Stimulated activated CD4-positive, alpha-beta T cell treated with anti-CD3 and anti-CD28 coated beads, TNF-alpha, amount 100 ng/mL, for 1 hour (primary cell): ENCODE measurements around the gene MYL12A.
"Not testable (repeated sequence)": the region's sequence is repeated elsewhere in the genome, so short reads cannot be mapped to it uniquely, and the experiment has no call there.

Experiments used
- DNase-seq, 3 donors: peaks; one replicate each; pipeline ENCODE4 v3.0.0-alpha.2; 2020; ENCODE audit warnings: low read depth in 3 of 3, low spot score in 1 of 3

Gene MYL12A

DNA sequence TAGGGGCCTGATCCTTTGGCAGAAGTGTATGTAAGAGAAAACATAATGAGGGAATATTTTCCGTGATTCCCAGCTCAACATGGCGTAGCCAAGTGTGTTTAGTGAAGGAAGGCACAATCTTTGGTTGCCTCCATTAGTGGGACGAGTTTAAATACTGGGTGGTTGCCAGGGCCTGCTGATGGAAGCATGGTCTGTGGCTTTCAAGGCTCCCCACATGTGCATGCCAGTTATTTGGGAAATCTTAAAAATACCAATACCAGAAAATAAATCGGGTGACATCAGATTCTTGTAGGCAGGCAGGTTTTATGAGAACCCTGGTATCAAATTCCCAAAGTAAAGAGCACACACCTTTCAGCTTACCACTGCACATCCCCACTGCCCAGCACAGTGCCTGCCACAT, 7.1 kb downstream of the MYL12A start:
- DNase-seq: no peak

DNA sequence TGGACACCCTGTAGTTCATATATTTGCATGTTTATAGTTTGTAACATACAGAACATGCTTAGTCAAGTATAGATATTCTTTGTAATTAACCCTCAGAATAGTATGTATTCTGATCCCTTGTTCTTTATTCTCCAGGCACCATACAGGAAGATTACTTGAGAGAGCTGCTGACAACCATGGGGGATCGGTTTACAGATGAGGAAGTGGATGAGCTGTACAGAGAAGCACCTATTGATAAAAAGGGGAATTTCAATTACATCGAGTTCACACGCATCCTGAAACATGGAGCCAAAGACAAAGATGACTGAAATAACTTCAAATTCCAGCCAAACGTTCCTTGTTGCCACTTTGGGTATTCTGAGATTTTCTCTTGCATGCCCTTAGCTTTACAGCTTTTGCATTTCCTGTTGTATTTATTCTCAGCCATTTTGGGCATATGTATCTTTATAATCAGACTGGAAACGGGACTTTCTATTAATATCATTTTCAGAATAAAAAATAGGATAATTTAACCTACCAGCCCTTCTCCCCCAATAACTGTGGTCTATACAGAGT, 8.1 kb downstream of the MYL12A start:
- DNase-seq: no peak

DNA sequence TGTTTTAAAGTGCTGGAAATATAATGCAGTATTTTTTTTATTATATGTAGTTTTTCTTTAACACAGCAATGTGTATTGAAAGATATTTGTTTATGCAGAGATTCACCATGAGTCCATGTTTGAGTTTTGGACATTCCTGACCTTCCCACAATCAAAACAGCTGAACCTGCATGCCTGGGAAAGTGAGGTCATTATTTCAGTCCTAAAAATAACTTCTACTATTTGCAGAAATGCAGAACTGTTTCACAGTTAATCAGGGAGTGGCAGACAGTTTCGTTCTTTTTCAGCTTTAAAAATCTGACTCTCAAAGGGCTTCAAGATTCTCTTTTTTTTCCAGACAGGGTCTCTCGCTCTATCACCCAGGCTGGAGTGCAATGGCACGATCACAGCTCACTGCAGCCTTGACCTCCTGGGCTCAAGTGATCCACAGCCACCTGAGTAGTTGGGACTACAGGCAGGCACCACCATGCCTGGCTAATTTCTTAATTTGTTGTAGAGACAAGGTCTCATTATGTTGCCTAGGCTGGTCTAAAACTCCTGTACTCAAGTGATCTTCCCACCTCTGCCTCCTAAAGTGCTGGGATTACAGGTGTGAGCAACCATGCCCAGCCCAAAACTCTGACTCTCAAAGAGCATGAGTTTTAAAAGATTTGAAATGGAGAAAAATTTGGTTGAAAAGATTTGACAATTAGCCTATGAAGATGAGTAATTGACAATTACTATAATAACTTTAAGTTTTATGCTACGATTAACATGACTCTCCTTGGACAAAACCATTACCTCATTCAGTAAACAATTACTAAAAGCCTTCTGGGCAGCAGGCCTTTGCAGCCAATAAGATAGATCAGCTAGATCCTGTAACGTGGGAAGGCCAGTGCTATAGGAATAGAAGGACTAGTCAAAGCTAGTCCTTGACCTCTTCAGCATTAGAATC, 9.4 kb downstream of the MYL12A start:
- no peak for DNase-seq

DNA sequence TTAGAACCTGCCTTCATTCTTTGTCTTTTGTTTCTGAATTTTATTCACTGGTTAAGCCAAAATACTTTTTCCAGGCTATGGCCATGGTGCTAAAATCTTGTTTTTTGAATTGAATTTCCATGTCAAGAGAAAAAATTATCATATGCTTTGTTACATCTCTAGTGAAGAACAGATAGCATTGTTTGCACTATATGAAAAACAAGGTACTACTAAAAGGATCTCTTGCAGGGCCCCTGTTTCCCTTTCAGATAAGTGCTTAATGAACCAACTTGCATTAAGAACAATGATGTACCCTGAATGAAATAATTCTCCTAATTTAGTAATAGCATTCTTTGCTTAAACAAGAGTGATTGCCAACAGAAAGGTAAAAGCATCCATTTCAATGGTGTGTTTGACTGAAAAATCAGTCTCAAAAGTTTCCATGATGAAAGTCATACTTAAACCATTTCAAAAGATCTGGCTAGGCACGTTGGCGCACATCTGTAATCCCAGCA, 10.1 kb downstream of the MYL12A start:
- no peak for DNase-seq

DNA sequence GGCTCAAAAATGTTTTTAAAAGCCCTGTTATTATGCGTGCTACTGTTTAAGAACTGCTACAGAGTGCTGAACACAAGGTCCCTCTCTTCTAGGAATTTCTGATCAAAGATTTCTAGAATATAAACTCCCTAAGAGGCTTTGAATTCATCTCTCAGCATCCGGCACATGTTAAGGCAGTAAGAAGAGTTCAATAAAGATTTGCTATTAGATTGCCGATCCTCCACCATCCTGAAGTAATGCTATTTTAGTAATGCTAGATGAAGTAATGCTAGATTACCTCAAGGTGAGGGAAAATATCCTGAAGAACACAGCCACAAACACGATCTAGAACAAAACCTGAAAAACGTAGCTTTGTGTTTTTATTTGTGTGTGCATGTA, 13.4 kb downstream of the MYL12A start:
- no peak for DNase-seq

DNA sequence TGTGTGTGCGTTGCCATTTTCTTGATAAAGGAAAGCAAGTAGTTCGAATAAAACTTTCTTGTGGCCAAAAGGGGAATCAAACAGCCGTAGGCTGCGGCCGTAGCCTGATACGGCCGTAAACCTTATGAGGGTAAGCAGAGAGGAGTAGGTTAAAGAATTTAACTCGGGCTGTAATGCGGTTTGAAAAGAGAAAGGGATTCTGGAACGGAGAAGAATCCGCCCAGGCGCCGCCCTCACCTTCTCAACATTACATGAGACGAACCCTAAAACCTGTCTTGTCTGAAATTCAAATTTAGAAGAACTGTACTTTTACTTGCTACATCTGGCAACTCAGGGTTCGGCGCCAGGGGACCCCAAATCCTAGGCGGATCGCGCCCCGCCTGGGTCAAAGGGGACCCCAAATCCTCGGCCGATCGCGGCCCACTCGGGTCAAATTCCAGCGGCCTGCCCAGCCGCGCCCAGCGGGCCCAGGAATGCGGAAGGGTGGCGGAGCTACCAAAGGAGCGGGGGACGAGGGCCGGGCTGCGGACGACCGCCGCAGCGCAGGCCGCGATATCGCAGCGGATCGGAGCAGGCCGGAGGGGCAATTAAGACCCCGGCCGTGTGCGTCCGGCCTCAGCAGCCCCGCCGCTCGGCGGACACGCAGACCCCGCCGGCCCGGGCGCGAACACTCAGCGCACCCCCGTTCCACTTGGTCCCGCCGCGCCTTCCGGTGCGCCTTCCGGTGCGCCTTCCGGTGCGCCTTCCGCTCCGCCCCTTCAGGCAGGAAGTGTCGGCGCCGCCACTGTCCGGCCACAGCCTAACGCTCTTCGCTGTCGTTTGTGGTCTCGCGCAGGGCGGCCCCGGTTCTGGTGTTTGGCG, 14.0 kb downstream of the MYL12A start, which contains the start of gene MYL12B:
Gene MYL12B, plus strand, starts transcription at position 761 of the 861 bp plus-strand sequence. CDS start 10,766 bp downstream, outside the sequence.
- peak; percentile 55 to 58 (median 56) for DNase-seq

DNA sequence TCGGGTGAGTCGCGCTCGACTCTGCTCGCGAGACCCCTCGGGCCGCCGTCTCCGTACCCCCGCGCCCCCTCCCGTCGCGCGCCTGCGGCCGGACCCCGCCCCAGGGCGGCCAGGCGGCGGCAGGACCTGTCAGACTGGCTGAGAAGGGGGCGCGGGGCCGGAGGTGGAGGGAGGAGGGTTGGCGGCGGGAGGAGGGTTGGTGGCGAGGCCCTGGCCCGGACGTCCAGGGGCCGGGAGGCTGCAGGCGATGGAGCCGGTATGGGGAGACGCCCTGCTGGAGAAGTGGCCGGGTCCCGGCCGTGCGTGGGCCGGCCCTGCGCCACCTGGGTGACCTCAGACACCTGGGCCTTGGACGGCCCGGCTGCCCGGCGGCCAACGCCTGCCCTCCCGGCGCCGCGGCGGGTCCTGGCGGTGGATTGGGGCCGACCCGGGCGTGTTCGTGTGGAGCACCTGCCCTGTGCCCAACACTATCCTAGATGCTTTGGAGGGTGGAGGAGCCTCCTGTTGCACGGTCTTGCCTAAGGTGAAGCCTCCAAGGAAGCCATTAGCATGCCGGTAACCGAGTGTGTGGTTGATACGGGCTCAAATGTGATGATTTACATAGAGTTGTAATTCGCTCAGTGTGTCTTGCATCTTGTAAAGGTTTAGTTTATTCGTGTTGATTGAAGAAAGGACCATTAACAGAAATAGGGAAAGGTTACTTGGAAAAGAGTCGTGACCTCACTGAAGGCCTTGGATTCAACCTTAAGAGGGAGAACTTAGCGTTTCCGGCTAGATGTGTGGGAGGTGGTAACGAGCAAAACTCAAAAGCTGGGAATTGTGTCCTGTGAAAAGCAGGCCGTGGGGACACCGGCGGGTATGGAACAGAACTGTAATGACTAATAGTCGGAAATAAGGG, 14.9 kb downstream of the MYL12A start:
- DNase-seq: no peak

DNA sequence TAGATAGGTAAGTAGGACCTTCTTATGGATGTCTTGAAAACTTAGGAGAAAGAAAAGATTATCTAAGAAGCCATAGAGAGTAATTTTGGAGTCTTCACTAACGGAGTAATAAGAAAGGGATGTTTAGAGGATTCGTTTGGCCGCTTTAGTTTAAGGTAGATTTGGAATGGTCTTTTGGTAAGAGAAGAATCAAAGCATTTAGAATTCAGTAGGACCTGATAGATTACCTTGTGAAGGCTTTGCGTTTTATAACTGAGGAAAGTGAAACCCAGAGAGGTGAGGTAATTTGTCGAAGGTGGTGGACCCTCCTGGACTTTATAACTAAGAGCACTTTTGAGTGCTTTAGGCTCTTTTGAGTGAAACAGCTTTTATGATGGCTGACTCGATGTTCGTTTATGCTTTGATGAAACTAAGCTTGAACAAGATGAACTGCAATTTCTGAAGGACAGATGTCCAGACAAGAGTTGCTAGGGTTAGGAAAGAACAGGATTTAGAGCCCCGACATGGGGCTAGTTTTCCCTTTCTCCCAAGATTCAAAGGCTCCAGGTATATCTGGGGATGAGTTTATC, 15.6 kb downstream of the MYL12A start:
- DNase-seq: no peak

DNA sequence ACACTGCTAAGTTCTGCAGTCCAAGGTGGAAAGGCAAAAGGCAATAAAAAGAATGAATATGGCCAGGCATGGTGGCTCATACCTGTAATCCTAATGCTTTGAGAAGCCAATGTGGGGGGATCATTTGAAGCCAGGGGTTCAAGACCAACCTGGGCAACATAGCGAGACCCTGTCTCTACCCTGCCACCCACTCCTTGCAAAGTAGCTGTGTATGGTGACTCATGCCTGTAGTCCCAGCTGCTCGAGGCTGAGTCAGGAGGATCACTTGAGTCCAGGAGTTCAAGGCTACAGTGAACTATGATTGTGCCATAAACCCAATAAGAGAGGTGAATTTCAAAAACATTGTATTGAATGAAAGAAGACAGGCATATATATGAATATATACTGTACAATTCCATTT, 16.8 kb downstream of the MYL12A start:
- no peak for DNase-seq

DNA sequence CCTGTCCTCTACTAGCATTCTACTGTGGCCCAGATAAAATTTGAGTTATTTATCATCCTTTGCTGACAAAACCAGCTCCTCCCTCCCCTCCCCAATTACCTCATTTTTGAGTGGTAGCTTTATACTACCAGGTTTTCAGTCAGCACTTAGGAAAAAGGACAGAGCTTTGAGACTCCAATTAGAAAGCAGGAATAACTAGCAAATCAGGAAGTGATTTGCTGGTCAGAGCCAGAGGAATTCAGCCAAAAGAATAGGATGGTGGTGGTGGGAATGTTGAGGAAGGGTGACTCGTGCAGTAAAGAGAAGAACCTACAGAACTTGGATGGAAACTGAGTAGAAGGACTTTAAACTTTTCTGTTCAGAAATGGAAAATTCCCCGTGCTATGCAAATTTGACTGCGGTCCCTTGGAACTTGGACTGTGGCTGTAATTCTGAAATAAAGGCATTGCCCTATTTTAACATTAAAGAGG, 18.0 kb downstream of the MYL12A start:
- DNase-seq: no peak

DNA sequence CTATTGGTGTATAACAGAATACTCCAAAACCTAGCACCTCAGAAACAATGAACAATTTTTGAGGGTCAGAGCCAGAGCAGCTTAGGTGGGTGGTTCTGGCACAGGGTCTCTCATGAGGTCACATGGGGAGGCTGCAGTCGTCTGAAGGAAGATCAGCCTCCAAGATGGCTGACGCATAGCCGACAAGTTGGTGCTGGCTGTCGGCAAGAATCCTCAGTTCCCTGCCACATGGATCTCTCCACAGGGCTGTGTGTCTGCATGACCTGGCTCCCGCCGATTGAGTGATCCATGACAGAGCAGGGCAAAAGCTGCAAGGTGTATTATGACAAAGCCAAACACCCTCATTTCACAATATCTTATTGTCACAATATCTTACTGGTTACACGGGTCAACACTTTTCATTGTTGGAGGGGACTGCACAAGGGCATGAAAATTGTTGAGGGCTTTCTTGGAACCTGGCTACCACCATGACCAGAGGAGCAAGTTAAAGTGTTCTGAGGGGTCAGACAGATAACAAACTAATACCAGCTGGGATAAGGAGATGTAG, 18.5 kb downstream of the MYL12A start:
- no peak for DNase-seq

DNA sequence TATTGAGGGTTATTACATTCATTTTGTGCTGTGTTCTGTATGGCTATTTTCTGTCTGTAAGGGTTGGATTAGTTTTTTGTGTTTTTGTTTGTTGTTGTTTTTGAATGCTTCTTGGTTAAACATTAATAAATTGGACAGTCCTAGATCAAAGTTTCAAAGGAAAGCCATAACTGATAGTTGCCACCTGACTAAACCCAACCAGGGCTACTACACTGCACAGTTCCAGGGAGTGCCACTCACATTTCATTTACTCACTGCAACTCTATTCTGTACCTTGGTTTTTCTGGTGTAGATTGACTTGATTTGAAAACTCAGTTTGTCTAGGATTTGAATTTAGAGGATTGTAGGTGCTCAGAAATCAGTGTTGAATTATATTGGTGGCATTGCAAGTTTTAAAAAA, 20.7 kb downstream of the MYL12A start:
- no peak for DNase-seq

DNA sequence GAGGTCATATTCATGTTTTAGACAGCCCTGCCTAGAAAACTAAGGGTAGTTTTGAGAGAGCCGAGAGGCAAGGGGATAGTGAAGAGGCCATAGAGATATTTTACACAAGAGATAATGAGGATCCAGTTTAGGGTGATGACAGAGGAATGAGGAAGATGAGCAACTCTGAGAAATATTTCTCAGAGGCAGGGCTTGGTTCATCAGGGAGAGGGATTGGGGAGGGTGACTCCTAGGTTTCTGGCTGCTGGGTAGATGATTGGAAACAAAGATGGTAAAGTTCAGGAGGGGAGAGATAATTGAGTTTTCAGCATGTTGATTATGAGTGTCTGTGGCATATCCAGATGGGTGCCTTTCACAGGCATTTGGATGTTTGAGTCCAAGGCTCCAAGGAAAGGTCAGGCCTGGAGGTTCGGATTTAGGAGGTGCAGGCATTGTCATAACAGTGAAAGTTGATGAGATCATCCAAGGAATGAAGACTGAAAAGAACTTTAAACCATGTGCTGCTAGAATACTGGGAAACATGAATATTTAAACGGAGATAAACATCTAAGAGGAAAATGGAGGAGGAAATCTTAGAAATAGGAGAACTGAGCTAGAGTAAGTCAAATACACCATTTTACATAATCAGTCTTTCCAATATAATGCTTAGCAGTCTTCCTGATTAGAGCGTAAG, 21.8 kb downstream of the MYL12A start:
- no peak for DNase-seq

DNA sequence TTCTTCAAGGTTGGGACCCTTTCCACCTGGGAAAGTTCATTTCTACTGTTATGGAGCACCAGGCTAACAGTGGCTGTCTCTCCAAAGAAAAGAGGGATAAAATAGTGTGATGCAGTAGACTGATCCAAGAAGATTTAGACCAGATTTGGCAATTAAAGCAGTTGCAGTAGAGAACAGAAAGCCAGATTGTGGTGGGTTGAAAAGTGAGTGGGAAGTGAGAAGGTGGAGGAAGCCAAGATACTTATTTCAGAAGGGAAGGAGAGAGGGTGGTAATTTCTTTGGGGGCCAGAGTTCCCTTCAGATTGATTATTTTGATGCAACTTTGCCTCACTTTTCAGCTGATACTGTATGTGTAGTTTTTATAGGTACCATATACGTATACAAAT, 22.3 kb downstream of the MYL12A start:
- no peak for DNase-seq

DNA sequence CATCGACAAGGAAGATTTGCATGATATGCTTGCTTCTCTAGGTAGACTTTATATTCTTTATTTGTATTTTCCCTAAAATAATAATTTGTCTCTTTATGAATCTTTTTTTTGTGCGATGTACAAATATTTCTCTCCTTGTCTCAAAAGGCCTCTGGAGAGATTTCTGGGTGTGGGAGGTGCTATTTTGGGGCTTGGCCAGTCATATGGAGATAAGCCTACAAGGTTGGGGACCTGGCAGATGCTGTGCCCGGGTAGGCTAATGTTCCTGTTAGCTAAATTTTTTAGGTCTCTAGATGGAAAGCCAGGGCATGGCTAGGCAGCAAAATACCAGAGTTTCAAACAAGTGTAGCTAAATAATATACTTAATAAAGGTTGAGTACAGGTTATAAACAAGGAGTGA, 25.4 kb downstream of the MYL12A start:
- DNase-seq: no peak

DNA sequence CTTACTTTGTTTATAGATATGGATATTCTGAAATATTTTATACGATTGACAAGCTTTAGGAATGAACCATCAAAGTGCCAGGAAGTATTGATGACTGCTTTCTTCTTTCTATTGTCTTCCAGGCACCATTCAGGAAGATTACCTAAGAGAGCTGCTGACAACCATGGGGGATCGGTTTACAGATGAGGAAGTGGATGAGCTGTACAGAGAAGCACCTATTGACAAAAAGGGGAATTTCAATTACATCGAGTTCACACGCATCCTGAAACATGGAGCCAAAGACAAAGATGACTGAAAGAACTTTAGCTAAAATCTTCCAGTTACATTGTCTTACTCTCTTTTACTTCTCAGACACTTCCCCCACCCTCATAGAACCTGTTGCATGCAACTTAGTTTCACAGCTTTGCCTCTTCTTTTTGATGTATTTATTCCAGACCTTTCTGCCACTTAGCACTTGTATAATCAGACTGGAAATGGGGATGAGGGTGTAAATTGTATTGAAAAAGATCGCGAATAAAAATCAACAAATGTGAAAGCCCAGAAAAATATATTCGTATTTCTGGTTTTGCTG, 30.1 kb downstream of the MYL12A start:
- DNase-seq: not testable (repeated sequence)

DNA sequence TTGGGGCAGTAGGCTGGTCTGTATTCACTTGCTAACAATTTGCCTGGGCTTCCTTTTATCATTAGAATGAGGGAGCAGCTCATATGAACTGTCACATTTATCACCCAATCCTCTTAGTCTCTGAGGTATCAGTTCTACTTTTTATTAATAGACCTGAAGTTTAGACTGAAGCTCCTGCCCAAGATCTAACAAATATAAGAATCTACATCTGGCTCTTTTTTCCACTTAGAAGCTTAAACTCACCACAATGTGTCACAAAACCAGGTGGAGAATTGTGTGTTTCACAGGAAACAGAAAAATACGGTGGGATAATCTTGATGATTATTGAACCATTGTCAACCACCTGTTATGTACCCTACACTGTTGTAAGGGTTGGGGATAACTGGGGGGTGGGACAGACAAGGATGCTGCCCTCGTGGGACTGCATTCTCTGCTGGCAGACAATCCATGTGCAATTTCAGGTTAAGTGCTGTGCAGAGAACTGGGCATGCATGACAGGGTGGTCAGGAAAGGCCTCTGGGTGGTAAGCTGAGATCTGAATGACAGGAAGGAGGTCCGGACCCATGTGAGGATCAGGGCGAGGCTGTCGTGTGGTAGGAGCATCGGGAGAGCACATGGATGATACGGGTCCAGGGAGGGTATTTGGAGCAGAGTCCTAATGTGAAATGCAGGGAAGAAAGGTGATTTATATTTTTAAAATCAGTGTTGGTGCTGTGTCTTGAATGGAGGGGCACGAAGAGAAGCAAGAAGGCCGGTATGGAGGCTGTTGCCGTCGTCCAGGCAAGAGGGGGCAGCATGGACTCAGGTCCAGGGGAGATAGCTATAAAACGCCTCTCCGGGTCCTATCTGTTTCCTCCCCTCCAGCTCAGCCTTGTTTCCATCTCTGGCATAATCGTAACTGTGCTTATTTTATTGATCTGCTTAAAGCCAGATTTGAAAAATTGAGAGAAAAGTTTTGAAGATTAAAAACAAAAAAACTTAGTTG, 31.9 kb downstream of the MYL12A start:
- no peak for DNase-seq
